ENCODE data around the gene ACSL5.
"Not testable (repeated sequence)": the region's sequence is repeated elsewhere in the genome, so short reads cannot be mapped to it uniquely, and the experiment has no call there.

Gene ACSL5

GRCh38 chr10:112351146-112351545 lies 22.8 kb upstream of the ACSL5 start:
- DNase-seq (ENCODE audit: low read depth in 2 of 2) = no peak

GRCh38 chr10:112352044-112352443 lies 21.9 kb upstream of the ACSL5 start:
- no peak for DNase-seq (ENCODE audit: low read depth in 2 of 2)

GRCh38 chr10:112353046-112353445 lies 20.9 kb upstream of the ACSL5 start:
- no peak for DNase-seq (ENCODE audit: low read depth in 2 of 2)

- DNase-seq (ENCODE audit: low read depth in 2 of 2) = no peak
Observed at GRCh38 chr10:112356686-112357085, 17.2 kb upstream of the ACSL5 start.

GRCh38 chr10:112359606-112360307 lies 14.2 kb upstream of the ACSL5 start:
- no peak for DNase-seq (ENCODE audit: low read depth in 2 of 2)

GRCh38 chr10:112360308-112361270 lies 13.3 kb upstream of the ACSL5 start:
- no peak for DNase-seq (ENCODE audit: low read depth in 2 of 2)

- no peak for DNase-seq (ENCODE audit: low read depth in 2 of 2)
Observed at GRCh38 chr10:112361951-112362751, 11.8 kb upstream of the ACSL5 start.

- DNase-seq (ENCODE audit: low read depth in 2 of 2) = no peak
Observed at GRCh38 chr10:112362833-112363232, 11.1 kb upstream of the ACSL5 start.

- DNase-seq (ENCODE audit: low read depth in 2 of 2) = no peak
Observed at GRCh38 chr10:112363696-112364688, 9.9 kb upstream of the ACSL5 start.

- no peak for DNase-seq (ENCODE audit: low read depth in 2 of 2)
Observed at GRCh38 chr10:112365014-112365432, 8.9 kb upstream of the ACSL5 start.

- no peak for DNase-seq (ENCODE audit: low read depth in 2 of 2)
Observed at GRCh38 chr10:112365451-112365850, 8.5 kb upstream of the ACSL5 start.

GRCh38 chr10:112366992-112367391 lies 6.9 kb upstream of the ACSL5 start:
- DNase-seq (ENCODE audit: low read depth in 2 of 2) = no peak

- no peak for DNase-seq (ENCODE audit: low read depth in 2 of 2)
Observed at GRCh38 chr10:112367516-112367915, 6.4 kb upstream of the ACSL5 start.

- DNase-seq (ENCODE audit: low read depth in 2 of 2) = no peak
Observed at GRCh38 chr10:112369495-112370423, 4.2 kb upstream of the ACSL5 start.

GRCh38 chr10:112370424-112370819 lies 3.5 kb upstream of the ACSL5 start:
- DNase-seq (ENCODE audit: low read depth in 2 of 2) = no peak

GRCh38 chr10:112371326-112371725 lies 2.6 kb upstream of the ACSL5 start:
- not testable (repeated sequence) for DNase-seq (ENCODE audit: low read depth in 2 of 2)

- DNase-seq (ENCODE audit: low read depth in 2 of 2) = not testable (repeated sequence)
Observed at GRCh38 chr10:112372182-112372810, 1.6 kb upstream of the ACSL5 start.

- no peak for DNase-seq (ENCODE audit: low read depth in 2 of 2)
Observed at GRCh38 chr10:112374724-112375541, 1.0 kb downstream of the ACSL5 start.
